AG04450 (cell line): Measurements from ENCODE around the gene CTSK. TPM values are rescaled to one million over a fixed set of nuclear protein-coding genes. Genes with fewer than 3 reads are reported as not detected.

Experiments used
- CTCF ChIA-PET: fragments of 300-600, 350-600 bp; formaldehyde crosslinking; extraction: SDS; loops from one replicate; lab custom pipeline; 2022; ENCODE audit warnings: antibody characterized with exemption, inconsistent platforms; lab: Charles Lee
- POLR2A ChIA-PET: fragments of 350-600 bp; formaldehyde crosslinking; extraction: SDS; loops from one replicate; lab custom pipeline; 2021; ENCODE audit warnings: antibody characterized with exemption, inconsistent platforms; lab: Yijun Ruan, JAX
- DNase-seq: peaks from one replicate; pipeline ENCODE4 v3.0.0-alpha.2; 2011; ENCODE audit warnings: low read depth, low spot score
- H3K27ac ChIP-seq: one replicate; pipeline ENCODE4 v1.5.1; 2012; ENCODE audit warnings: low read depth, low read length, control low read depth
- H3K27me3 ChIP-seq: one replicate; pipeline ENCODE4 v1.6.0; 2012; ENCODE audit warnings: low read length; ENCODE audit not compliant: control insufficient read depth, insufficient read depth
- H3K4me3 ChIP-seq: 2 replicates; pipeline ENCODE4 v1.5.1; 2011; ENCODE audit warnings: mild to moderate bottlenecking, low read depth, low read length, control low read depth
- H3K9me3 ChIP-seq: 2 replicates; pipeline ENCODE4 v1.5.1; 2012; ENCODE audit warnings: low read length; ENCODE audit not compliant: control insufficient read depth, insufficient read depth
- CTCF ChIP-seq: IDR thresholded peaks from 2 replicates; pipeline ENCODE4 v1.5.1; 2011; ENCODE audit warnings: low read depth, low read length, control low read depth, inconsistent platforms
- polyA plus RNA-seq: library from polyadenylated mRNA; depleted of rRNA; stranded (reverse); fragments of >200 nt; gene quantifications from 2 replicates; pipeline ENCODE4 v1.2.3, GENCODE V29; 2011; rRNA removed
- small RNA-seq: library from RNA; depleted of rRNA; stranded (forward); fragments of <200 nt; gene quantifications from one replicate; pipeline ENCODE3, GENCODE V24; 2012; ENCODE audit warnings: low read depth; ENCODE audit not compliant: insufficient read length

The CTSK gene
- polyA plus RNA-seq, 1 experiment, result 72.5 TPM

- CTCF ChIA-PET, result no interaction called here
- no peak overlapping the region for H3K27ac ChIP-seq
- H3K27me3 ChIP-seq, result no peaks in the 10 kb centered on the region
- TF ChIP-seq CTCF, result no peak
- DNase-seq, result no peak
- no peak overlapping the region for H3K4me3 ChIP-seq
- POLR2A ChIA-PET, result no interaction called here
- H3K9me3 ChIP-seq, result no peaks in the 10 kb centered on the region
Observed at GRCh38 chr1:150751443-150751842, 56.6 kb downstream of the CTSK start.

- Histone ChIP-seq H3K27ac (no peak overlapping the region), H3K27me3 (no peaks in the 10 kb centered on the region), H3K4me3 (no peak overlapping the region), H3K9me3 (no peaks in the 10 kb centered on the region)
- no peak for DNase-seq
- TF ChIP-seq CTCF, result no peak
- POLR2A ChIA-PET, result no interaction called here
- CTCF ChIA-PET, result interaction anchor here (0.6 kb wide), 1 partner anchor 53 kb away, joined by 3 read pairs; the partner anchor contains the start of gene GOLPH3L
Observed at GRCh38 chr1:150749720-150750311, 58.2 kb downstream of the CTSK start.

GRCh38 chr1:150748878-150749719 lies 59.0 kb downstream of the CTSK start:
- no peak for DNase-seq
- no peak overlapping the region for H3K4me3 ChIP-seq
- H3K9me3 ChIP-seq, result no peaks in the 10 kb centered on the region
- no peak for TF ChIP-seq CTCF
- POLR2A ChIA-PET, result no interaction called here
- H3K27ac ChIP-seq, result no peak overlapping the region
- H3K27me3 ChIP-seq, result no peaks in the 10 kb centered on the region
- CTCF ChIA-PET, result no interaction called here

Small RNA genes within 50 kb of the gene (small RNA-seq; reads per million reads assigned to genes)
- not detected for gene RNU6-1309P

Other genes starting within 250 kb of the CTSK start
- gene MCL1, start 228.7 kb downstream of the CTSK start, polyA plus RNA-seq, result 107 and 138 TPM in 2 replicates
- 40.7 and 53.7 TPM in 2 replicates for gene ENSA, start 178.6 kb downstream of the CTSK start, polyA plus RNA-seq
- gene GOLPH3L, start 111.1 kb downstream of the CTSK start, polyA plus RNA-seq, result 31.7 and 35.0 TPM in 2 replicates
- not detected in 2 replicates for gene HORMAD1, start 87.4 kb downstream of the CTSK start, polyA plus RNA-seq
- gene CTSS, start 42.5 kb downstream of the CTSK start, polyA plus RNA-seq, result 5.4 and 7.1 TPM in 2 replicates
- 34.2 and 40.9 TPM in 2 replicates for gene ARNT, start 68.3 kb upstream of the CTSK start, polyA plus RNA-seq
- not detected in 2 replicates for gene CTXND2, start 78.9 kb upstream of the CTSK start, polyA plus RNA-seq
- gene SETDB1, start 118.1 kb upstream of the CTSK start, polyA plus RNA-seq, result 30.8 and 35.5 TPM in 2 replicates
- 193 and 217 TPM in 2 replicates for gene CERS2, start 166.6 kb upstream of the CTSK start, polyA plus RNA-seq
- gene ANXA9, start 174.0 kb upstream of the CTSK start, polyA plus RNA-seq, result 0.10 and 0.21 TPM in 2 replicates
- 12.8 and 18.0 TPM in 2 replicates for gene MINDY1, start 198.6 kb upstream of the CTSK start, polyA plus RNA-seq
- gene PRUNE1, start 200.2 kb upstream of the CTSK start, polyA plus RNA-seq, result 18.3 and 21.7 TPM in 2 replicates
- 0.09 and 0.16 TPM in 2 replicates for gene BNIPL, start 228.3 kb upstream of the CTSK start, polyA plus RNA-seq
- gene C1orf56, start 239.5 kb upstream of the CTSK start, polyA plus RNA-seq, result 1.3 and 1.9 TPM in 2 replicates